Measurements from ENCODE around the gene MFSD2B.
"Not testable (repeated sequence)": the region's sequence is repeated elsewhere in the genome, so short reads cannot be mapped to it uniquely, and the experiment has no call there.

The MFSD2B gene

DNA sequence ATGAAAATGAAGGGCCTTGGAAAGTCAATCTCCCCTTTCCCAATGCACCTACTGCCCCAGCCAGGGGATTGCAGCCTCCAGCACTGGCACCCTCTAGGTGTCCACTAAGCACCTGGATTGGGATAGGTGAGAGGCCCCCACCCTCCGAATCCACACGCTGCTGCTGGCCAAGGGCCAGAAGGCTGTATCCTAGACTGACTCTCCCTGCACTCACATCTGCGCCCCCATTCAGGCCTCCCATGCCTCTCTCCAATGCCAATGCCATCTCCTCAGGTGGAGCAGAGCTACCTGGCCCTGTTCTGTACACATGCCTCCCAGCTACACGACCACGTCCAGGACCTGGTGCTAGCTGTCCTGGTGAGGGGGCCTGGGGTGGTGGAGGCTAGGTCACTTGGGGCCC is 9.8 kb downstream of the MFSD2B start:
- no peak for DNase-seq

DNA sequence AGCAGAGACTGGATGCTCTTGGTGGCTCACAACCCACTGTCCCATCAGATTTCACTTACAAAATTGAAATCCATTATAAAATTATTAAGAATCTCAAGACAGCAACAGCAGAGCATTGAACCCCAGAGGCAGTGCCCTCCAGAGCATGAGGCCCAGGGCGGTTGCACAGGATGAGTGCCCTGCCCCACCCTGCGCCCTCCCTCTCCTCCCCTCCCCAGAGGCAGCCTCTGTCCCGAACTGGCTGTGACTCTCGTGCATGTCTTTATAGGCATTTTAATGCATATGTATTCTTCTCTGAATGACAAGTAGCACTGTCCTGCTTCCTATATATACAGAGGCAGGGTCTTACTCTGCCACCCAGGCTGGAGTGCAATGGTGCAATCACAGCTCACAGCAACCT is 10.4 kb downstream of the MFSD2B start:
- no peak for DNase-seq

DNA sequence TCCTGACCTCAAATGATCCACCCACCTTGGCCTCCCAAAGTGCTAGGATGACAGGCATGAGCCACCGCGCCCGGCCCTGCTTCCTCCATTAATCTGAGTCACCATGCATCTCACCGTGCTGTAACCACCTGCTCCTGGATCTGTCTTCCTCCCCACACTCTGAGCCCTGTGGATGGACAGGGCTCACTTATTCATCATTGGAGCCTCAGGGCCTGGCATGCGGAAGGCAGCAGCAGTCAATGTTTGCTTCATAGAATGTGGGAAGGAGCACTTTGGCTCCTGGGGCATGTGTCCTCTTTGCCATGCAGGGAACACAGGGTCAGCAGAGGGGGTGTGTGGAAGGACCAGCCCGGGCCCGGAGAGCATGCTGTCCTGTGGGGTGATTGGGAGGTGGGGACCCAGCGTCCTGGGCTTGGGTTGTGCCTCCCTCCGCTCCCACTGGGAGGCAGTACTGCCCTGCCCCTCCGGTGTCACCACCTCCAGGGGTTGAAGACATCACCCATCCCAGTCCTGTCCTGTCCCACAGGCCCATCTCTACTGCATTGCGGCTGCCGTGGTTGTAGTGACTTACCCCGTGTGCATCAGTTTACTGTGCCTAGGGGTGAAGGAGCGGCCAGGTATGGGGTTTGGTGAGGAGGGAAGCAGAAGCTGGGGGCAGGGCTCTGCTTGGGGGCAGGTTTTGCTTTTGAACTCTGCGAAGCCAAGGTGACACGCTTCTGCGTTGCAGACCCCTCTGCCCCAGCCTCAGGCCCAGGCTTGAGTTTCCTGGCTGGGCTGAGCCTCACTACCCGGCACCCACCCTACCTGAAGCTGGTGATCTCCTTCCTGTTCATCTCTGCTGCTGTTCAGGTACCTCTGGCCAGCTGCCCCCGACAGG is 11.5 kb downstream of the MFSD2B start:
- DNase-seq: peak; percentile 8

DNA sequence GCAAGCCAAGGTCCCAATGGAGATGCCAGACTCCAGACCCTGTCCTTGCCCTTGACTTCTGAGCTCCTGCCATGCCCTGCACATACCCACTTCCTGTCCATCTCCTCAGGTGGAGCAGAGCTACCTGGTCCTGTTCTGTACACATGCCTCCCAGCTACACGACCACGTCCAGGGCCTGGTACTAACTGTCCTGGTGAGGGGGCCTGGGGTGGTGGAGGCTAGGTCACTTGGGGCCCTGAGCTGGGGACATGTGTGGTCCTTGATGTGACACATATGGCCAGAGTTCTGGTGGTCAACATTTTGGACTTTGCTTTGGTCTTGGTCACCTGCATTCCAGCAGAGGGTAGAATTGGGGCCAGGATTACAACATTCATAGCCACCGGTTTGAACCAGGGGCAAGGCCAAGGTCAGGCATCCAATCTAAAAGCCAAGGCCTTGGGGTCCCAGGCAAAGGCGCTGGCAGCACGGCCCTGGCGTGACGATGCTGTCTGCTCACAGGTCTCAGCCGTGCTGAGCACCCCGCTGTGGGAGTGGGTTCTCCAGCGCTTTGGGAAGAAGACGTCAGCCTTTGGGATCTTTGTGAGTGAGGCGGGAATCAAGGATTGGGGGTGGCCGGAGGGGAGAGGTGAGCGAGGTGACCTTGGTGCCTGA is 12.6 kb downstream of the MFSD2B start:
- no peak for DNase-seq

DNA sequence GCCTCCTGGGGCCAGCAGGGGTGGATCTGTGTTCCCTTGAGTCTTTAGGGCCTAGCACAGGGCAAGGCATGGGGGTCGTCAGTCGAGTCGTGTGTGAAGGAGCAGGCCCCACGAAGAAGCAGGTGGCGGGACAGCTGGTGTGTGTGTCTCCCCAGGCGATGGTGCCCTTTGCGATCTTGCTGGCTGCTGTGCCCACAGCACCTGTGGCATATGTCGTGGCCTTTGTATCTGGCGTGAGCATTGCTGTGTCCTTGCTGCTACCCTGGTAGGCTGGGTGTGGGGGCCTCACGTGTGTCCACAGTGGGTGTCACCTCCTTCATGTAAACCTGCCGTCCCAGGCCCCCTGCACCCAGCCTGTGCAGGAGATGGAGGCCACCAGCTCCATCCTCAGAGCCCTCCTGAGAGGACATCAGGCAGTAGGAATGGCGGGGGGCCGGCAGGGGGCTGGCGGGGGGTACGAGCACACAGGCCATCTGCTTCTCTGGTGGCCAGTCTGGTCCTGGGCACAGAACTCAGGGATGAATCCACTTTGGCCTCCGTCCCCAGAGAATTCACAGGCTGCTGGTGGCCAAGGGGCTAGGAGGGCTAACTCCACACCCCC is 13.2 kb downstream of the MFSD2B start:
- DNase-seq: no peak

DNA sequence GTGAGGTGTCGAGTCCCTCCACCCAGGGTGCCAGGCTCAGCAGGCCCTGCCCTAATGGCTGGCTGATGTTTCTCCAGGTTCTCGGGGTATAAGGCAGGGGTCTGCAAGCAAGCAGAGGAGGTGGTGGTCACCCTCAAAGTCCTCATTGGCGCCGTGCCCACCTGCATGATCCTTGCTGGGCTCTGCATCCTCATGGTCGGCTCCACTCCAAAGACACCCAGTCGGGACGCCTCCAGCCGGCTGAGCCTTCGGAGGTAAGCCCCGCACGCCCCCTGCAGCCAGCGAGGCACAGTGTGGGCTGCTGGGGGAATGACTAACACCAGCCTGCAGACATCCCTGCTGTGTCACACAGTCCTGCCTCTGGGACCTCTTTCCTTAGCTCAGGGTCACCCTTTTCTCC is 14.1 kb downstream of the MFSD2B start:
- no peak for DNase-seq

DNA sequence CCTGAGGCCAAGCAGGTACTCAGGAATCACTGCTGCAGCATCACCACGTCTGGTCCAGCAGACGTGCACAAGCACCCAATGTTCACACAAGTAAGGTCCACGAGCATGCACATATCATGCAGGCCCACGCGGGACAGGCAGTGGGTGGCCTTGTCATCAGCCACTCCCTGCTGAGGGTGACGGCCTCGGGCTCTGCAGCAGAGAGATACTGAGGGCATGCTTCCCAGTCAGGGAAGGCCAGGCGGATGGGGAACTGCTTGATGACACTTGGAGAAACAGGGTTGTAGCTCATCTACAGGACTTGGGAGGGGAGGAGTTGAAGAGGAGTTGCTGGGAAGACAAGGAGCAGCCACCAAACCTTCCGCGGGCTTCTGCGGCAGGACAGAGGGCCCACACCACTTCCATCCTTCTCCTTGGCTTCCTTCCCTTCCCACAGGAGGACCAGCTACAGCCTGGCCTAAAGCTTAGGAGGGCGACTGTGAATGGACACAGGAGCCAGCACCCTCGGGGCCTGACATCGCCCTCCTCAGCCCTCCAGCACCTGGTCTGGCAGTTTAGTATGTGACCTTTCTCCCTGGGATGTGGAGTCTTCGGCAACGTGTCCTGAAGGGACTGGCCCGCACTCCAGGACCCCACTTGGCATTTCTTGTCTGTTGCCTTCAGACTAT is 15.2 kb downstream of the MFSD2B start:
- no peak for DNase-seq

DNA sequence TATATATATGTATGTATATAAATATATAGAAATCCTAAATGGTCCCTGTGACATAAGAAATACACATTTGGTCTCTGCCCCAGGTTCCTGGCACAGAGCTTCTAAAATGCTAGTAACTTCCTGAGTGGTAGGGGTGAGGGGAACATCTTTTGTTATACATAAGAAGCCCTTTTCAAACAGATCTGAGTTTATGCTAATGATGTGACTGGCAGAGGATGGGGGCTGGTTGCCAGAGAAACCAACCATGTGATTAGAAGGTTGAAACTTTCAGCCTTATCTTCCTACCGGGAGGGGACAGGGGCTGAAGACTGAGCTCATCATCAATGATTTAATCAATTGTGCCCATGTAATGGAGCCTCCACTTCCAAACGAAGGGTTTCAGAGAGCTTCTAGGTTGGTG is 16.3 kb downstream of the MFSD2B start:
- no peak for DNase-seq

DNA sequence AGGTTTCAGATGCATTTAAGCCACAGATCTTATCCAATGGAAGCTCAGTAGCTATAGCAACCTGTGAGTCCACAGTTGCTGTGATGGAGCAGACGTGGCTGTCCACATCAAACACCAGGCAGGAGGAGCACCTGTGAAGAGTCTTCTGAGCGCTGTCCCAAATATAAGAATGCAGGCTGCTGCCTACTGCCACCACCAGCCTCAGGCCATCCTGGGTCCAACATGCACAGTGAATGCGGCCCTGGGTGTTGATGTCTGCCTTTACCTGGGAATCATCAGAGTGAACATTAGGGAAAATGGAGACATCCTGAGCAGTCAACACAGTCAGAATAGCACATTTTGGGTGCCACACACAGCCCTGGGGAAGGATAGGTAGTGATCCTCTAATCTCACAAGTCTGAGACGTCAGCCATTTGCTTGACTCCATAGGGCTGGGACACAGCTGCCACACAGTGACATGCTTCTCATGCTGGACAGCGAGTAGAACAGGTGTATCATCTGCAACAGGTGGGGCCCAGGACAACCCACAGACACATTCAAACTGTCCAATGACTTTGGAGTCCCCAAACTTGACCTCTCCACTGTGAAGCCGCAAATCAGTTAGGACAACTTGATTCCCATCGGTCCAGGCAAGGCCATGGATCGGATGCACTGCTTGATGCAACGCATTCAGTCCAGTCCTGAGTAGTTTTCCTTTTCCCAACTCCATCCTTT is 29.1 kb downstream of the MFSD2B start:
- no peak for DNase-seq

DNA sequence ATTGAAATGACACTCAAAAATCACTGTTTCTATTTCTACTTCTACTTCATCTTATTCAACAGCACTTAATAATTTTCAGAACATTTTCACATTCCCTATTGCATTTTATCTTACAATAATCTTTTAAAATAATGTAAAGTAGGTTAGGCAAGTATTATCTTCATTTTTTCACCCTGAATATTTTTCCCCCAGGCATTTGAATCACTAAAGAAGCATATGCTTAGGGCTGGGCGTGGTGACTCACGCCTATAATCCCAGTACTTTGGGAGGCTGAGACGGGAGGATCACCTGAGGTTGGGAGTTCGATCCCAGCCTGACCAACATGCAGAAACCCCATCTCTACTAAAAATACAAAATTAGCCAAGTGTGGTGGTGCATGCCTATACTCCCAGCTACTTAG is 30.6 kb downstream of the MFSD2B start:
- DNase-seq: no peak

DNA sequence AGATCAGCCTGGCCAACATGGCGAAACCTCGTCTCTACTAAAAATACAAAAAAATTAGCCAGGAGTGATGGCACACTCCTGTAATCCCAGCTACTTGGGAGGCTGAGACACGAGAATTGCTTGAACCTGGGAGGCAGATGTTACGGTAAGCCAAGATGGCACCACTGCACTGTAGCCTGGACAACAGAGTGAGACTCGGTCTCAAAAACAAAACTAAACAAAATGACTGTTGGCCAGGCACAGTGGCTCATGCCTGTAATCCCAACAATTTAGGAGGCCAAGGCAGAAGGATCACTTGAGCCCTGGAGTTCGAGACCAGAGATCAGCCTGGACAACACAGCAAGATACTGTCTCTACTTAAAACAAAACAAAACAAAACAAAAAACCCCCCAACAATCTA is 33.2 kb downstream of the MFSD2B start:
- not testable (repeated sequence) for DNase-seq

DNA sequence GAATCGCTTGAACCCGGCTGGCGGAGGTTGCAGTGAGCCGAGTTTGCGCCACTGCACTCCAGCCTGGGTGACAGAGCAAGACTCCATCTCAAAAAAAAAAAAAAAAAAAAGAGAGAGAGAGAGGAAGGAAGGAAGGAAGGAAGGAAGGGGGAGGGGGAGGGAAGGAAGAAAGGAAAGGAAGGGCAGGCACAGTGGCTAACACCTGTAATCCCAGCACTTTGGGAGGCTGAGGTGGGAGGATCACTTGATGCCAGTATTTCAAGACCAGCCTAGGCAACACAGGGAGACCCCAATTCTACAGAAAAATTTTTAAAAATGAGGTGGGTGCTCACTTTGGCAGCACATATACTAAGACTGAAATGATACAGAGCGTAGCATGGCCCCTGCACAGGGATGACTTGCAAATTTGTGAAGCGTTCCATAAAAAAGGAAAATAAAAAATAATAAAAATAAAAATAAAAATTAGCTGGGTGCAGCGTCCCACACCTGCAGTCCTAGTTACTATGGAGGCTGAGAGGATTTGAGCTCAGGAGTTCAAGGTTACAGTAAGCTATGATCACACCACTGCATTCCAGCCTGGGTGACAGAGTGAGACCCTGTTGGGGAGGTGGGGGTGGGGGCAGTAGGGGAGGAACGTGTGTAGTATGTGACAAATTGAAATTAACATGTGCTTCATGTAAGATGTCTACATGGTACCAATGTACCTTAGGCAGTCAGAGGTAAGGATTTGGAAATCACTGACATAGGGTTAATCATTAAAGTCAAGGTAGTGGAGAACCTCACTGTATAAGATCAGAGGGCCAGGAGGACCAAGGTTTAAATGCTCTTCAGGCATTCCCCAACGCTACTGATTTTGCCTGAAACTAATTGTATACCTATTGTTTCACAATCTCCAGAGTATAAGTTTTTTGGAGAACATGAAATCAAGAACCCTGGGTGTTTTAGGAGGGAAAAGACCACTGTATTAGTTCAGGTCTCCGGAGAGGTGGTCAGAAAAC is 35.9 kb downstream of the MFSD2B start:
- no peak for DNase-seq

DNA sequence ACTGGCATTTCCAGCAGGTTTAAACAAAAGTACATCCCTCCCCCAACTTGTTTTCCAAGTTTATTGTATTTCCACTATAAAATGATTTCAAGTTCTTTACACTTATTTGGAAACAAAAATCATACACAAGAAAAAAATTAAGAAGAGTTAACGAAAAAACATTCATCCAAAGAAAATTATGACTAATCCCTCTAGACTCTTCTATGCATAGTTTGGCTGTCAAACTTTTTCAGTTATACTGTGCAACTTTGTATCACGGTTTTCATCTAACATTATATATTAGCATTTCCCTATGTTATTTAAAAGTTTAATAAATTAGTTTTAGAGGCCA is 36.7 kb downstream of the MFSD2B start:
- no peak for DNase-seq

DNA sequence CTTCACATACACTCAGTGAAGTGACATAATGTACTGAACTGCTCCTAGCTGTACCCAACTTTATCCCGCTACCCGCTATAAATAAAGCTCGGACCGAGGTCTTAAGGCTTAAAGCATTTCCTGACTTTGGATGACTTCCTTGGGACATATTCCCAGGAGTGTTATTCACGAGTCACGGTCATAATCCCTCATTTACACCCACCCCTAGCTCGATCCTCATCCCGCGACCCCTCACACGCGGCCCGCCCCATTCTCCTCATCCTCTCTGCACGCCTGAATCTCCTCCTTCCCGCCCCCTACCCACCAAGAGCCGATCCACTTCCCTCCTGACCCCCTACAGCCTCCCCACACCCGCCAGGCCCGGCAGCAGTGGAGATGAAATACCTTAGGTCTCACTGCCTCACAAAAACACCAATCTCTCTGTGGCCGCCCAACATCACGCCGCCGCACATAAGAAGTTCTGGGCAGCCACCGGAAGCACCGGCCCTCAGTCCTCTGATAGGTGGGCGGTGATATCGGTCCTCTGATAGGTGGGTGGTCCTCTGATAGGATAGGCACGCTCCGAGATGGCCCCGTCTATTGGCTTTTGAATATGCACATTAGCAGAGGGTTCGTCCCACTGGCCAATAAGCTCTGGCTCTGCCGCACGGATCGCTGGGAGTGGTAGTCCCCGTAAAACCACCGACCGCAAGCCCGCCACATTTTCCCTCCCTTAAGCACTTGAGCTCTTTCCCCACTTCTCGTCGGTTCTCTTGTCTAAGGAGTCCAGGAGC is 37.2 kb downstream of the MFSD2B start, which contains the start of gene WDCP:
WDCP (minus strand) TSS at position 462 of the 773 bp plus-strand sequence. CDS start 7,897 bp downstream, outside the sequence.
- DNase-seq: peak; percentile 95

DNA sequence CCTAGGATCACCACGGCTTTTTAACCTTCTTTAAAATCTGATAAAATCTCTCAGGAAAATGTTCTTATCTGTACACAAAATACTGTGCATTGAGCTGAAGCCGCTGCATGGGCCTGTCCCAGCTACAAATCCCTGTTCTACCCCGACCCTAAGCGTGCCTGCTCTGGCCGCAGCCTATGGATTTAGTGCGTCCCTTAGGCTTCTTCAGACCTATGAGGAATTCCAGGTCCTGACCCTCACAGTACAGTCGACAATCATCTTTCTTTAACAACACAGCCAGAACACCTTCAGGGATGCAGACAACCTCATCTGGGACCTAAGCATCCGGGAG is 37.8 kb downstream of the MFSD2B start:
- DNase-seq: no peak

DNA sequence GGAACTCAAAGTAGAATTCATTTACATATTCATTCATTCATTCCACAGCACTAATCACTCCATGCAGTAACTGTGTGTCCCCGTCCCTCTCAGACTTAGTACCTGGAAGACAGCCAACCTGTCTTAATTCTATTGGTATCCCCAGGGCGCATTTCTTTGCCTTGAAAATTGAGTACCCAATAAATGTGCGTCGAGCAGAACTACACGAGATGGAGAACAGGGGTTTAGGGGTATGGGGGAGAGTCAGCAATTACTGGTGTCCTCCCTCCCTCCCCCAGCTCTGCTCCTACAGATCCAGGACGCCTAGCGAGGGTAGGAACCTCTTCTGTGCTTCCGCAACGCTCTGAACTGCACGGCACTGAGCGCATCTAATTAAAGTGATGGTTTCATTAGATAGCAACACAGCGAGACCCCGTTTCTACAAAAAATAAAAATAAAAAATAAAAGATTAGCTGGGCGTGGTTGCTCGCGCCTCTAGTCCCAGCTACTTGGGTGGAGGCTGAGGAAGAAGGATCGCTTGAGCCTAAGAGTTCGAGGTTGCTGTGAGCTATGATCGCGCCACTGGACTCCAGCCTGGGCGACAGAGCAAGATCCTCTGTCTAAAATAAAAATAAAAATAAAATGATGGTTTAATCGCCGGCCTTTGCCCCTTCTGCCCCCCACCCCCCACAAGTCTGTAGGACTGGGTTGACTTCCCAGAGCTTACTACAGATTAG is 39.0 kb downstream of the MFSD2B start:
- DNase-seq: no peak

DNA sequence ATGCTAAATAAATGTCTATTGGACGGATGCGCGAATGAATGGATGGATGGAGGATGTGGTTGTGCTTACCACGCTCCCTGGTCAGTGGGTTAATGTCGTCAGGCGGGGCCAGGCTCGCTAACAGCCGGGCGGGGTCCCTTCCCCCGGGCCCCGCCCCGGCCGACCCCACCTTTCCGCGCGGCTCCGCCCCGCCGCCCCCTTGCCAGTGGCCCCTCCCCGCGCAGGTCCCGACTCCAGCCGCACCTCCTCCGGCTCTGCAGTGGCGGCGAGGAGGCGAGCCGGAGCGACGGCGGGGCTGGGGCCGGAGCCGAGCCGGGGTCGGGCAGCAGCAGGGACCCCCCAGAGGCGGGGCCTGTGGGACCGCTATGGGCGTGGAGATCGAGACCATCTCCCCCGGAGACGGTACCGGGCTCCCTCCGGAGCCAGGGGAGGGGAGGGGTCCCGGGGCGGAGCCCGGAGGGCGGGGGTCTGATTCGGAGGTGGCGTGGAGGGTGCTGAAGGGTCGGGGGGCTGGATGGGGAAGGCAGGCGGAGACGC is 39.7 kb downstream of the MFSD2B start, which contains the start of gene FKBP1B:
FKBP1B (plus strand) TSS at position 257 of the 537 bp plus-strand sequence; CDS start at position 366, 109 bp downstream.
- peak; percentile 49 for DNase-seq

DNA sequence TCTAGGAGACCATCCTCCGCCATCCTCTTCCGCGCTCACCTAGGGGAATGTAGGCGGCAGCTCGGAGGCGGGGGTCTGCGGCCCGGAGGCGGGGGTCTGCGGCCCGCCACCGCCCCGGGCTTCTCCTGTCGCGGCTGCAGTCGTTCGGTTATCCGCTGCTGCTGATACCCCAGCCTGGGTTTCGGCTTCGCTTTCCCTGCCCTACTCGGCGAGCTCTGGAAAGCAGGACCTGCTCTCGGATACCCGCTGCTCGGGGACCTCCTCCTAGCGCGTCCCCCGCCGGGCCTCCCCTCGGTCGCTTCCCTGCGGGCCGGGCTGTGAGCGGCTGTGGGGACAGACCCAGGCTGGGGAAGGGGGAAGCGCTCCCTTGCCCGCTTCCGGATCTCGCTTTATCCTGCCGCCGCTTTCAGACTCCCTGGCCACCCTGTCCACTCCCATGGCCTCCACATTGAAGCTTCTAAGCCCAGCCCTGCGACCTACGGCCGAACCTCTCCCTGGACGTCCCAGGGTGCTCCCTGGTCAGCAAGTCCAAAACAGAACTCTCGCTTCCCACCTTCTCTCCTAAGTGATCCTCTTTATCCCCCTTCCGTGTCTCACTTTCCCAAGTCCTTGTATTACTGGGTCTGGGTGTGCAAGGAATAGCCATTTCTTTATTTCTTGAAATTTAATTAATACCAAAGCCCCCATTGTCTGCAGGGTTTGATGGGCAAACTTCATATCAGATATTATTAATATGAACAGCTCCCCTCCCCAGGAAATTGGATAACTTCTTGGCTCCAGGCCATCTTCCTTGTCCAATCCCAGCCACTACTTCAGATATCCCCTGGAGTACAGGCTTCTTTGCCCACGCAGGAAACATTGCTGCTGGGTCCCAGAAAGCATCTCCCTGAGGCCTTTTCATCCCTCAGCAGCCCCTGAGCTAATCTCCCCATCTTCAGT is 40.4 kb downstream of the MFSD2B start:
- peak; percentile 7 for DNase-seq

DNA sequence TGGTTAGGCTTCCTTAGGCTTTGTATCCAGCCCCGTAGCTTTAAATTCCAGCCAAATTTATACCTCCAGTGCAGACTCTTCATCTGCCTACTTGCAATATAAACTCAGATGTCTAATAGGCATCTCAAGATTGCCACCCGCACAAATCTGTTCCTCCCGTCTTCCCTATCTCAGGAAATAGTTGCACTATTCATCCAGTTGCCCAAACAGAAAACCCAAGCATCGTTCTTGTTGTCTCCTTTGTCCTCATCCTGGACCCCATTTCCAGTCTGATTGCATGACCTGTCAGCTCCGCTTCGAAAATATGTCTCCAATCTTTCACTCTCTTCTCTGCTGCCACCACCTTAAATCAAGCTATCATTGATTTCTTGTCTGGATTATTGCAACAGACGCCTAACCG is 41.9 kb downstream of the MFSD2B start:
- no peak for DNase-seq
